Gastrocnemius medialis (tissue), 4 donors: ENCODE results near the gene USP12.

Source experiments
- POLR2A ChIP-seq, 2 donors: fragments of 450-650 bp; IDR thresholded peaks; one replicate each; pipeline ENCODE4 v1.6.1; 2017; ENCODE audit warnings: antibody characterized with exemption in 2 of 2, mild to moderate bottlenecking in 2 of 2, moderate library complexity in 2 of 2
- TF ChIP-seq, protein P1 (sequence below), 5 experiments: fragments of 450-650 bp in 3 of 5; fragments of 200-600 bp in 2 of 5; sonication (generic) in 2 of 5; IDR thresholded peaks in 4 of 5; conservative IDR thresholded peaks in 1 of 5; 1 replicate in 4 of 5; 2 replicates in 1 of 5; pipeline ENCODE4 v1.5.1; 2016 to 2019; ENCODE audit warnings: antibody characterized with exemption in 5 of 5, mild to moderate bottlenecking in 3 of 5, moderate library complexity in 3 of 5

DNA sequence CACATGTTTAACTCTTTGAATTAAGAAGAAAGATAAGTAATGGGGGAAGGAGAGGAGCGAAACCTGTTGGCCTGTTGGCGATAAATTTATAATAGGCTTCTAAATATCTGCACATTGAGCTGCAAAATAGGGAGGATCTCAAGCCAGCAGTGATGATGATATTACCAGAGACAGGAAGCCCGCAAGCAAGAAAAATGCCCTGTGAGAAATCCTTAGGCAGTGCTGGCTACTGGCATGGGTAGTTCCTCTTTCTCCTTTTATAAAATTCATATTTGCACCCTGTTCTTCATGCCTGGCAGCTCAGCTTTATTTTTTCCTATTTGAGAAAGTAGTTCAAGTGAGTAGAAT is 858 bp upstream of the USP12 start:
- TF ChIP-seq, protein P1, sequence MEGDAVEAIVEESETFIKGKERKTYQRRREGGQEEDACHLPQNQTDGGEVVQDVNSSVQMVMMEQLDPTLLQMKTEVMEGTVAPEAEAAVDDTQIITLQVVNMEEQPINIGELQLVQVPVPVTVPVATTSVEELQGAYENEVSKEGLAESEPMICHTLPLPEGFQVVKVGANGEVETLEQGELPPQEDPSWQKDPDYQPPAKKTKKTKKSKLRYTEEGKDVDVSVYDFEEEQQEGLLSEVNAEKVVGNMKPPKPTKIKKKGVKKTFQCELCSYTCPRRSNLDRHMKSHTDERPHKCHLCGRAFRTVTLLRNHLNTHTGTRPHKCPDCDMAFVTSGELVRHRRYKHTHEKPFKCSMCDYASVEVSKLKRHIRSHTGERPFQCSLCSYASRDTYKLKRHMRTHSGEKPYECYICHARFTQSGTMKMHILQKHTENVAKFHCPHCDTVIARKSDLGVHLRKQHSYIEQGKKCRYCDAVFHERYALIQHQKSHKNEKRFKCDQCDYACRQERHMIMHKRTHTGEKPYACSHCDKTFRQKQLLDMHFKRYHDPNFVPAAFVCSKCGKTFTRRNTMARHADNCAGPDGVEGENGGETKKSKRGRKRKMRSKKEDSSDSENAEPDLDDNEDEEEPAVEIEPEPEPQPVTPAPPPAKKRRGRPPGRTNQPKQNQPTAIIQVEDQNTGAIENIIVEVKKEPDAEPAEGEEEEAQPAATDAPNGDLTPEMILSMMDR (IDR thresholded peaks at IDR 0.05 in 4 of 5, conservative IDR thresholded peaks at IDR 0.05 in 1 of 5): no peak
- TF ChIP-seq POLR2A (IDR thresholded peaks at IDR 0.05): no peak
